ENCODE measurements around the gene KRT86.
"Not testable (repeated sequence)": the region's sequence is repeated elsewhere in the genome, so short reads cannot be mapped to it uniquely, and the experiment has no call there.

Gene KRT86

GRCh38 chr12:52341066-52341580 lies 66.7 kb downstream of the KRT86 start:
- DNase-seq (ENCODE audit: low read depth) = no peak

GRCh38 chr12:52342781-52343490 lies 68.5 kb downstream of the KRT86 start:
- no peak for DNase-seq (ENCODE audit: low read depth)

DNA sequence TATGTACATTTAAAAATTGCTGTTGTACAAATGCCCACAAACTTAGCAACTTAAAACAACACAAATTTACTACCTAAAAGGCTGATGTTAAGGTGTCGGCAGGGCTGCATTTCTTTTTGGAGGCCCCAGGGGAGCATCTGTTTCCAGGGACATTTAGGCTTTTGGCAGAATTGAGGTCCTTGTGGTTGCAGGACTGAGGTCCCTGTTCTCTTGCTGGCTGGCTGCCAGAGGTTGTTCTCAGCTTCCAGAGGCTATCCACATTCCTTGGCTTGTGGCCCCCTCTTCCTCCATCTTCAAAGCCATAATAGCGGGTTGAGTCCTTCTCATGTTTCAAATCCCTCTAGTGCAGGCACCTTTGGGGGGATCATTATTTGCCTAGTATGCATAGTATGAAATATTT lies 69.1 kb downstream of the KRT86 start:
- DNase-seq (ENCODE audit: low read depth) = no peak

DNA sequence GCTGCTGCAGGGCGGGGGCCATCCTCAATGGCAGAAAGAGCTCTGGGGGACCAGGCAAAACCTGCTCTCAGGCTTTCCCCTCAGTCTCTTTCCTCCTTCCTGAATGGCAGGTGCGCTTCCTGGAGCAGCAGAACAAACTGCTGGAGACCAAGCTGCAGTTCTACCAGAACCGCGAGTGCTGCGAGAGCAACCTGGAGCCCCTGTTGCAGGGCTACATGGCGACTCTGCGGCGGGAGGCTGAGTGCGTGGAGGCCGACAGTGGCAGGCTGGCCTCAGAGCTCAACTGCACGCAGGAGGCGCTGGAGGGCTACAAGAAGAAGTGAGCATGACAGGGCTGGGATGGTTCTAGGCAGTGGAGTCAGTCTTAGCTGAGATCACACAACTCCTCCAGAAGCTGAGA lies 69.7 kb downstream of the KRT86 start:
- no peak for DNase-seq (ENCODE audit: low read depth)

DNA sequence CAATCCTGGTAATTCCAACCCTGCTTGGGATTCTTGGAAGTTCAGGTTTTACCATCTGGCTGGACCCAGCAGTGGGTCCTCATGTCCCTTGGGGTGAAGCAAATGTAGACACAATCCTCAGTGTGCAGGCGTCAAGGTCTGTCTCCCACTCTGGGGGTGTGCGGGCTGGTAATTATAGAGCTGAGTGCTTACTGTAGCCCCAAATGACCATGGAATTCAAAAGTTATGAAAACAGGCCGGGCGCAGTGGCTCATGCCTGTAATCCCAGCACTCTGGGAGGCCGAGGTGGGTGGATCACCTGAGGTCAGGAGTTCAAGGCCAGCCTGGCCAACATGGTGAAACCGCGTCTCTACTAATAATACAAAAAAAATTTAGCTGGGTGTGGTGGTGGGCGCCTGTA lies 70.6 kb downstream of the KRT86 start:
- DNase-seq (ENCODE audit: low read depth) = not testable (repeated sequence)

GRCh38 chr12:52346593-52346992 lies 72.1 kb downstream of the KRT86 start:
- no peak for DNase-seq (ENCODE audit: low read depth)

- DNase-seq (ENCODE audit: low read depth) = no peak
Measured at GRCh38 chr12:52347016-52347415, 72.6 kb downstream of the KRT86 start.

DNA sequence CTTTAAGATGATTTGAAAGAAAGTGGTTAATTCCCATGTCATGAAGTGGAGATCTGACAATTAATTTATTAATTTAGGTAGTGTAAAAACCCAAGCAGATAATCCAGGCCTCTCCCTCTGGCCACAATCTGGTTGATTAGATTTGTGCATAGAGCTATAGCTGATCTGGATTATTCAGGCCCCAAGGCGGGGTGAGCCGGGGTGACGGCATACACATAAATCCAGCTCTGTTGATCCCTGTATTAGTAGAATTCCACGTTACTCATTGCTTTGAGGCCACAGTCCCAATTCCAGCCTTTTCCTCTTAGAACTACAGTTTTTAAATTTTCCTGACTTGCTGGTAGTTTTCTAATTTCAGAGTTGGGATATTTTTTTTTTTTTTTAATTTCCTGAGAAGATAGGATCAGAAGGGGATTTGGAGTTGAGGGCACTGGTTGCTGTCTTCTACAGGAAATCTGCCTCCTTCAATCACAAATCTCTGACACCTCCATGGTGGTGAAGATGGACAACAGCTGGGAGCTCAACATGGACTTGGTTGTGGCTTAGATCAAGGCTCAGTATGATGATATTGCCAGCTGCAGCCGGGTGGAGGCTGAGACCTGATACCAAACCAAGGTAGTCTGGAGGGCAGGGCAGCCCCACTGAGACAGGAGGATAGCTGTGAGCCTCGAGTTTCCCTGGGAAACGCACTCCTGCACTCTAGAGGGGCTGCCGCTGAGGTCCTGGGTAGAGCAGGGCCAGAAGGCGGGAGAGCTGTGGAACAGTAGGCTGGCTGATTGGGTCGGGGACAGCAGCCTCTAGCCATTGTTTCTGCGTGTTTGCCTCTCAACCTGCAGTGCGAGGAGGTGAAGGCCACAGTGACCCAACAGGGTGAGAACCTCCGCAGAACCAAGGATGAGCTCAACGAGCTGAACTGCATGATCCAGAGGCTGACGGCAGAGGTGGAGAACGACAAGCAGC lies 73.4 kb downstream of the KRT86 start:
- no peak for DNase-seq (ENCODE audit: low read depth)

DNA sequence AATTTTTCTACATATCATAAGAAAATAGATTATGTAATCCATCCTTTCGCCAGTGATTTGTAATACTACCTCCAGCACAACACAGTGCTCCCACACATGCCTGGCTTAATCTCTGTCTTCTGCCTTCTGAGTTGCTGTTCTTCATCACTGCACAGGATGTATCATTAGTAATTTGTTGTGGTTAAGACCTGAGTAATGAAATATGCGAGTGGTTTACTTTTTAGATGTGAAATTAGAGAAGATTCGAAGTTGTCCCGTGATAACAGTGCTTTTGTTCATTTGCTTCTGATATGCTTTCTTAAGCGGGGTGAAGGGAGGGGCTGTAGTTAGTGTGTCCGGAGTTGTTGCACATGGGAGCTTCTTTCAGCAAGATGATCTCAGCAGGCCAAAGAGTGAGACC lies 74.8 kb downstream of the KRT86 start:
- DNase-seq (ENCODE audit: low read depth) = no peak

DNA sequence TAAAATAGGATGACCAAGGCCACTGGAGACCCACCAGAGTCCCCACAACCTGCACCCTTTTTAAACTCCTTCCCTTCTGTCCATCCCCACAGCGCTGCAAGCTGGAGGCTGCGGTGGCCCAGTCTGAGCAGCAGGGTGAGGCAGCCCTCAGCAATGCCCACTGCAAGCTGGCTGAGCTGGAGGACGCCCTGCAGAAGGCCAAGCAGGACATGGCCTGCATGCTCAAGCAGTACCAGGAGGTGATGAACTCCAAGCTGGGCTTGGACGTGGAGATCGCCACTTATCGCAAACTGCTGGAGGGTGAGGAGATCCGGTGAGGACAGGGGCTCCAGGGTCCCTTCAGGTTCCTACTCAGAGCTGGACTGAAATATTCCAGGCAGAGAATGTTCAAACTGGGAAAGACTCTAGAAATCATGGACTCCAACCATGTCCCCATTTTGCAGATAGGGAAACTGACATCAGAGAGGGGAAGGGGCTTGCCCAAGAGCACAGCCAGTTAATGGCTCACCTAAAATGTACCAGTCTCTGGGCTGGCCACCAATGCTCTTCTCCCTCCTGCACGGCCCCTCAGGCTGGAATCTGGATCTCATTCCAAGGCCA lies 75.7 kb downstream of the KRT86 start:
- DNase-seq (ENCODE audit: low read depth) = no peak

GRCh38 chr12:52350786-52351185 lies 76.3 kb downstream of the KRT86 start:
- DNase-seq (ENCODE audit: low read depth) = no peak

GRCh38 chr12:52351196-52352059 lies 77.0 kb downstream of the KRT86 start:
- no peak for DNase-seq (ENCODE audit: low read depth)

DNA sequence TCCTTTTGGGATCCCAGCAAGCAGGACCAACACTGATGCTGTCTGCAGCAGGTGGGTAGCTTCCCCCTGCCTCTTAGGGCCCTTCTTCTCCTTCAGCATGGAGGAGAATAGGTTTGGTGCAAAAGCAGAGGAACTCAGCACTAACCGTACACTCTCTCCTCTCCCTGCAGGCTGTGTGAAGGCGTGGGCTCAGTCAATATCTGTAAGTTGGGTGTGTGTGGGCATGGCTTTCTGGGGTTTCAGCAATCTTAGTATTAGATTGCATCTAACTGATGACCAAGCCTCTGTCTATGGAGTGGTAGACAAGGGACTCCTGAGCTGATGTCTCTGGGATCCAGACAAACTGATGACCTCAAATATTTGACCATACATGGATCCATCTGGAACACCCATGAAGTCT lies 78.5 kb downstream of the KRT86 start:
- no peak for DNase-seq (ENCODE audit: low read depth)

- no peak for DNase-seq (ENCODE audit: low read depth)
Measured at GRCh38 chr12:52353766-52354165, 79.3 kb downstream of the KRT86 start.

GRCh38 chr12:52354200-52354599 lies 79.8 kb downstream of the KRT86 start:
- no peak for DNase-seq (ENCODE audit: low read depth)

DNA sequence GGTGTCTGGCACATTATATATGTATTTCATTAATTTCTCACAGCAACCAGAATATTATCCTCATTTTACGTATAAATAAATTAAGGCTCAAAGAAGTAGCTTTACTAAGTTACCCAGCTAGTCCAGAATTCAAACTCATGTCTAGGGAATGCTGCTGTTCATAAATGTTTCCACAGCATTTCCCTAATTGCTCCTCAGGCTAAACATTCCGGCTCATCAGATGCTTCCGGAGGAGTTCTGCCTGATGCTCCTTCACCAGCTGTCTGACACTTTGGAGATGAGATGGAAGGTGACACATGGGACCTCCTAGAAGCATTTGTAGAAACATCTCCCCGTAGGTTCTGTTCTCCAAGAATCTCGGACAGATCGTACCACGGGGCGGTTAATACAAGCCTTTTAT lies 80.7 kb downstream of the KRT86 start:
- no peak for DNase-seq (ENCODE audit: low read depth)

- DNase-seq (ENCODE audit: low read depth) = no peak
Measured at GRCh38 chr12:52356031-52356761, 81.8 kb downstream of the KRT86 start.

DNA sequence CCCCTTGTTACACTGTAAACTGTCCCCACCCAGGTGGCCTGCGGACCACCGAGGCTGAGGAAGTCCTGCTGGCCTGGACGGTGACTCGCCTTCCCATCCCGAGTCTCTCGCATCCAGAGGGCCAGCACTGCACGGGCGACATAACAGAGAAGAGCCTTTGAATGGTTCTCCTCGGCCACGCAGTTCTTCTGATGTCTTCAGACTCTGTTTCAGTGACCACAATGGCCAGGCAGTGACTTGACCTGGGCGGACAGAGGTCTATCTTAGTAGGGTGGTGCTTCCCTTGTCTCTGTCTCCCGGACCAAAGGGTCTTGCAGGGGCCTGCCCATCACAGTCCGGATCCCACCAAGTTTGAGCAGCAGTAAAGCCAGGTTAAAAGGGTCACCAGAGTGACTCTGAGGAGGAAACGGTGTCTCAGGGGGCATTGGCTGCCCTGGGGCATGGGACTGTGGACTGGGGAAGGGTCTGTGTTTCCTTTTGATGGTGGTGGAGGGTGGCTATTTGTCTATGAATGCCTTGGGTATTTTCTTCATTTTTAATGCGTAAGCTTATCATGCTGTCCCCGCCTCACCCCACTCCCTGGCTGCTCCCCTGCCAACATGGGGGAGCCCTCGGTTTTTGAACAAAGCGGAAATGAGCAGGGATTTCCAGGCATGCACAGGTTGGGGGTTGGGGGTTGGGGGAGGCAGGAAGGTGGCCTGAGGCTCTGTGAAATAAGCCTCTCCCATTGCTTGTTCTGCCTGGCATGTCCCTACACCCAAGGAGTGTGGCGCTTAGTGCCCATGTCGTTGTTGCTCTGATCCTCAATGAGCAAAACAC lies 82.5 kb downstream of the KRT86 start:
- no peak for DNase-seq (ENCODE audit: low read depth)
